ENCODE measurements around the gene GDF11.

Gene GDF11

DNA sequence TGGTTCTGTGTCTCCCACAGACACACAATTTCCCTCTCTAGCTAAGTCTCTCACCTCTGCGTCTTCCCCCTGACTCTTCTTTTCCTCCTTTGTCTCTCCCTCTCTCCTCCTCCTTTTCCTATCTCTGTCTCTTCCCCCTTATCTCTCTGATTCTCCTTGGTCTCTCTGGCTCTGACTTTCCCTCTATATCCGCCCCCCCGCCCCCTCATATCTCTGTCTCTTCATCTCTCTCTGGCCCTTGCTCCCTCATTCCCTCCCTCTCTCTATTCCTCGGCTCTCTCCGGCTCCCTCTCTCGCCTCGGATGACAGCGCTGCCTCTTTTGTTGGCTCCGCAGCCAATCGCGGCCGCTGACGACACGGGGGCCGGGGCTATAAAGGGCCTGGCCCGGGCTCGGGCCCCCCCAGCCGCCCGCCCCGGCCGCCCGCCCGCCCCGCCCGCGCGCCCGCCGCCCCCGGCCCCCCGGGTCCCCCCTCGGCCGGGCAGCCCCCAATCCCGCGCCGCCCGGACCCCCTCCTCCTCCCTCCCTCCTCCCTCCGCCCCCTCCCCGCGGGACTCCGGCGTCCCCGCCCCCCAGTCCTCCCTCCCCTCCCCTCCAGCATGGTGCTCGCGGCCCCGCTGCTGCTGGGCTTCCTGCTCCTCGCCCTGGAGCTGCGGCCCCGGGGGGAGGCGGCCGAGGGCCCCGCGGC is at the start of gene GDF11:
GDF11 (plus strand) TSS at position 404 of the 687 bp plus-strand sequence; CDS start at position 599, 195 bp downstream.
- peak within 1 kb of the TSS; percentile 66 for H3K4me3 ChIP-seq (ENCODE audit: low read depth, low read length, poor library complexity, severe bottlenecking)
- H3K79me2 ChIP-seq (ENCODE audit: insufficient read depth, low read length) = no peaks in the 10 kb centered on the region
- no peaks in the 10 kb centered on the region for H3K36me3 ChIP-seq (ENCODE audit: insufficient read depth, low read length)
- H2AFZ ChIP-seq (ENCODE audit: low read length) = no peak within 1 kb of the TSS
- no peak for TF ChIP-seq EZH2 (IDR thresholded peaks at IDR 0.05; ENCODE audit: borderline replicate concordance, low read length)
- no peak for TF ChIP-seq CTCF (IDR thresholded peaks at IDR 0.05; ENCODE audit: low read length)
- peak within 1 kb of the TSS; percentile 60 for H3K9ac ChIP-seq (ENCODE audit: low read length)
- peaks cover 42% of the 10 kb centered on the region for H3K4me1 ChIP-seq (ENCODE audit: insufficient read depth, low read length, severe bottlenecking)
- peak within 1 kb of the TSS; percentile 92 for H3K4me2 ChIP-seq (ENCODE audit: low read length)
- H3K9me2 ChIP-seq (ENCODE audit: low read depth, low read length) = no peaks in the 10 kb centered on the region
- H3K9me3 ChIP-seq (ENCODE audit: low read length) = no peaks in the 10 kb centered on the region
- H3K27me3 ChIP-seq (ENCODE audit: insufficient read depth, low read length) = peaks cover 7% of the 10 kb centered on the region
- no peaks in the 10 kb centered on the region for H4K20me1 ChIP-seq (ENCODE audit: insufficient read depth, low read length)
- no peak within 1 kb of the TSS for H3K27ac ChIP-seq (ENCODE audit: low read depth, low read length, poor library complexity, severe bottlenecking)
- H3F3A ChIP-seq (ENCODE audit: insufficient read depth, low read length) = no peaks in the 10 kb centered on the region

DNA sequence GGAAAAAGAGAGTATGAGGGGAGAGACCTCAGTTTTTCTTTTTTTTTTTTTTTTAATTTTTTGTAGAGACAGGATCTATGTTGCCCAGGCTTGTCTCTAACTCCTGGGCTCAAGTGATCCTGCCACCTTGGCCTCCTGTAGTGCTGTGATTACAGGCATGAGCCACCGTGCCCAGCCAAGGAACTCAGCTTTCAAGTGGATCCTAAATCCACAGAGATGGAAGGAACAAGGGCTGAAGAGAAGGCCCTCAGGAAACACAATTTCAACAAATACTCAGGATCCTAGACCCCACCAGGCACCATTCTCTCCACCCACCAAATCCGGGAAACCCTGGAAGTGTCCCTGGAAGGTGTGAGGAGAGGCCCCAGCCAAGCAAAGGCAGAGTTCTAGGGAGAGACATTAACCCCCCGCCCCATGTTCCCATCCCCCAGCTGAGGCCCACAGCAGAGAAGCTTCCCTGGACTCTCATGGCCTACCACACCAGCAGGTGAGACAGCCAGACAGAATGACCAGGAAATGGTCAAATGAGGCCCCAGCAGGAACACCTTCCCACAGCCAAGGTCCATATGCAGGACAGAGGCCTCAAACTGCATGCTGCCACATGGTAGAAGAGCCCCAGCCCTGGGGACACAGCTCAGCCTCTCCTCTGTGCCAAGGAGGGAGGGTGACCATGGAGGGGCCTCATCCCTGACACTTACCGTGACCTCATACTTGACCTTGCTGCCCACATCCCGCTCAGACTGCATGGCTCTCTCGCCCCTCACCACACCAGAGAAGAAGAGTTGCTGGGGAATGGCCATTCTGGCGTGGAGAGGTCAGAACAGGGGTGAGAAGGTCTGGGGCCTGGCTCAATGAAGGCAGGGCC is 49.4 kb upstream of the GDF11 start:
- Histone ChIP-seq H3K9me3 (ENCODE audit: low read length) (no peaks in the 10 kb centered on the region), H3K36me3 (ENCODE audit: insufficient read depth, low read length) (no peaks in the 10 kb centered on the region), H3K4me3 (ENCODE audit: low read depth, low read length, poor library complexity, severe bottlenecking) (no peak overlapping the region), H2AFZ (ENCODE audit: low read length) (no peak overlapping the region), H3K27me3 (ENCODE audit: insufficient read depth, low read length) (peaks cover 8% of the 10 kb centered on the region; the same call in 1 of the 2 replicates), H3K9me2 (ENCODE audit: low read depth, low read length) (no peaks in the 10 kb centered on the region), H3K4me1 (ENCODE audit: insufficient read depth, low read length, severe bottlenecking) (no peaks in the 10 kb centered on the region), H3K27ac (ENCODE audit: low read depth, low read length, poor library complexity, severe bottlenecking) (no peak overlapping the region), H3K9ac (ENCODE audit: low read length) (no peak overlapping the region), H3K79me2 (ENCODE audit: insufficient read depth, low read length) (no peaks in the 10 kb centered on the region), H4K20me1 (ENCODE audit: insufficient read depth, low read length) (no peaks in the 10 kb centered on the region), H3F3A (ENCODE audit: insufficient read depth, low read length) (no peaks in the 10 kb centered on the region), H3K4me2 (ENCODE audit: low read length) (no peak overlapping the region)
- TF ChIP-seq EZH2 (IDR thresholded peaks at IDR 0.05; ENCODE audit: borderline replicate concordance, low read length) = no peak
- TF ChIP-seq CTCF (IDR thresholded peaks at IDR 0.05; ENCODE audit: low read length) = no peak

GRCh38 chr12:55694188-55694515 is 48.8 kb upstream of the GDF11 start:
- no peaks in the 10 kb centered on the region for H3K79me2 ChIP-seq (ENCODE audit: insufficient read depth, low read length)
- no peaks in the 10 kb centered on the region for H3K4me1 ChIP-seq (ENCODE audit: insufficient read depth, low read length, severe bottlenecking)
- no peaks in the 10 kb centered on the region for H3F3A ChIP-seq (ENCODE audit: insufficient read depth, low read length)
- no peaks in the 10 kb centered on the region for H4K20me1 ChIP-seq (ENCODE audit: insufficient read depth, low read length)
- H3K9me2 ChIP-seq (ENCODE audit: low read depth, low read length) = no peaks in the 10 kb centered on the region
- H3K27me3 ChIP-seq (ENCODE audit: insufficient read depth, low read length) = peaks cover 8% of the 10 kb centered on the region; the same call in 1 of the 2 replicates
- H3K36me3 ChIP-seq (ENCODE audit: insufficient read depth, low read length) = no peaks in the 10 kb centered on the region
- H3K9me3 ChIP-seq (ENCODE audit: low read length) = no peaks in the 10 kb centered on the region
- H2AFZ ChIP-seq (ENCODE audit: low read length) = no peak overlapping the region
- no peak overlapping the region for H3K4me3 ChIP-seq (ENCODE audit: low read depth, low read length, poor library complexity, severe bottlenecking)
- no peak overlapping the region for H3K4me2 ChIP-seq (ENCODE audit: low read length)
- no peak for TF ChIP-seq EZH2 (IDR thresholded peaks at IDR 0.05; ENCODE audit: borderline replicate concordance, low read length)
- no peak for TF ChIP-seq CTCF (IDR thresholded peaks at IDR 0.05; ENCODE audit: low read length)
- H3K9ac ChIP-seq (ENCODE audit: low read length) = no peak overlapping the region
- H3K27ac ChIP-seq (ENCODE audit: low read depth, low read length, poor library complexity, severe bottlenecking) = no peak overlapping the region
